ENCODE results near the gene EDC4.

EDC4 gene

DNA sequence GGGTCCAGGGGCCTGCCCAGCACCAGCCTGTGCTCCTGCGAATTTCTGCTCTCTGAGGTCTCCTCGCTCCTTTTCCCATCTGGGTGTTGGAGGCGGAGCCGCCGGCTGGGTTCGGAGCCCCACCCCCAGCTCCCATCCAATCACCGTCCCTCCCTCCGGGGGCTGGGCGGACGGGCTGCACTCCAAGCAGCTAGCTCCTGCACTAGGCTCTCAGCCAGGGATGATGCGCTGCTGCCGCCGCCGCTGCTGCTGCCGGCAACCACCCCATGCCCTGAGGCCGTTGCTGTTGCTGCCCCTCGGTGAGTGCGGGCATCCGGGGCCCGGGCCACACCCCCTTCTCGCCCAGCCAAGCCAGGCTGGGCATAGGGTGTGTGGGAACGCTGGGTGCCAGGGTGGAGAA, 11.8 kb downstream of the EDC4 start, which contains the start of gene NRN1L:
NRN1L (plus strand) TSS at position 202 of the 400 bp plus-strand sequence; CDS start at position 221, 19 bp downstream.
- Mint-ChIP-seq H3K27ac (ENCODE audit: low read depth) (no peak within 1 kb of the TSS), H3K27me3 (no peaks in the 10 kb centered on the region), H3K4me1 (peaks cover 9% of the 10 kb centered on the region), H3K36me3 (ENCODE audit: insufficient read depth) (peaks cover 15% of the 10 kb centered on the region), H3K4me3 (no peak within 1 kb of the TSS), H3K9me3 (no peaks in the 10 kb centered on the region)
- DNase-seq (ENCODE audit: low spot score in 2 of 2) (no peak), ATAC-seq (replicated peaks; ENCODE audit: extremely low read depth, poor library complexity, severe bottlenecking) (no peak)

GRCh38 chr16:67885545-67885944, 12.7 kb downstream of the EDC4 start:
- no peak for ATAC-seq (replicated peaks; ENCODE audit: extremely low read depth, poor library complexity, severe bottlenecking)
- H3K9me3 Mint-ChIP-seq: no peaks in the 10 kb centered on the region
- no peak overlapping the region for H3K27ac Mint-ChIP-seq (ENCODE audit: low read depth)
- no peak overlapping the region for H3K4me3 Mint-ChIP-seq
- peaks cover 11% of the 10 kb centered on the region for H3K36me3 Mint-ChIP-seq (ENCODE audit: insufficient read depth)
- no peak for DNase-seq (ENCODE audit: low spot score in 2 of 2)
- H3K27me3 Mint-ChIP-seq: no peaks in the 10 kb centered on the region
- peaks cover 9% of the 10 kb centered on the region for H3K4me1 Mint-ChIP-seq

GRCh38 chr16:67885976-67886375, 13.1 kb downstream of the EDC4 start:
- no peaks in the 10 kb centered on the region for H3K27me3 Mint-ChIP-seq

DNA sequence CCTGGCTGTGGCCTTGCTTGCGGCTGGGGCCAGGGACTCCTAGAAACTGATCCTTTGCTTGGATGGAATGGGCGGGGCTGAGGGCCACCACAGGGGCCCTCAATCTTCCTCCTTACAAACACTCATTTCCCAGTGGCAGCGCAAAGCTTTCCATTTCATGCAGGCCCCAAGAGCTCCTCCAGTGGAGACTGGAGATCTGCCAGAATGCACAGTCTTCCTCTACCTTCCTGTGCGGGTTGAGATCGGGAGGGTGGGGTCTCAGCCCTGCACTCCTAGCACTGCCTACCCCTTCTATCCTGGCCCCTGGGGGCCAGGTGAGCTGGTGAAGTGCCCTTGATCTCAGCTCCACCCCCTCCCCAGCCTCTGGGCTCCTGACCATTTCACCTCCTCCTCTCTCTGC, 13.5 kb downstream of the EDC4 start:
- Mint-ChIP-seq H3K4me3 (no peak overlapping the region), H3K36me3 (ENCODE audit: insufficient read depth) (peaks cover 8% of the 10 kb centered on the region), H3K27me3 (no peaks in the 10 kb centered on the region), H3K9me3 (no peaks in the 10 kb centered on the region), H3K4me1 (peaks cover 9% of the 10 kb centered on the region), H3K27ac (ENCODE audit: low read depth) (no peak overlapping the region)
- ATAC-seq (replicated peaks; ENCODE audit: extremely low read depth, poor library complexity, severe bottlenecking) (no peak), DNase-seq (ENCODE audit: low spot score in 2 of 2) (no peak)

More at GRCh38 chr16:67885976-67886375, 13.1 kb downstream of the EDC4 start:
- DNase-seq (ENCODE audit: low spot score in 2 of 2) (no peak), ATAC-seq (replicated peaks; ENCODE audit: extremely low read depth, poor library complexity, severe bottlenecking) (no peak)
- Mint-ChIP-seq H3K27ac (ENCODE audit: low read depth) (no peak overlapping the region), H3K4me3 (no peak overlapping the region), H3K36me3 (ENCODE audit: insufficient read depth) (peaks cover 8% of the 10 kb centered on the region), H3K4me1 (peaks cover 9% of the 10 kb centered on the region), H3K9me3 (no peaks in the 10 kb centered on the region)

GRCh38 chr16:67888331-67888730, 15.5 kb downstream of the EDC4 start:
- H3K36me3 Mint-ChIP-seq (ENCODE audit: insufficient read depth): peaks cover 7% of the 10 kb centered on the region
- no peak for ATAC-seq (replicated peaks; ENCODE audit: extremely low read depth, poor library complexity, severe bottlenecking)
- no peak for DNase-seq (ENCODE audit: low spot score in 2 of 2)
- no peak overlapping the region for H3K27ac Mint-ChIP-seq (ENCODE audit: low read depth)
- H3K27me3 Mint-ChIP-seq: no peaks in the 10 kb centered on the region
- peaks cover 11% of the 10 kb centered on the region for H3K4me1 Mint-ChIP-seq
- H3K9me3 Mint-ChIP-seq: no peaks in the 10 kb centered on the region
- no peak overlapping the region for H3K4me3 Mint-ChIP-seq

GRCh38 chr16:67892375-67892774, 19.5 kb downstream of the EDC4 start:
- H3K4me3 Mint-ChIP-seq: peak overlapping the region; percentile 93
- no peaks in the 10 kb centered on the region for H3K9me3 Mint-ChIP-seq
- no peak for ATAC-seq (replicated peaks; ENCODE audit: extremely low read depth, poor library complexity, severe bottlenecking)
- H3K36me3 Mint-ChIP-seq (ENCODE audit: insufficient read depth): peaks cover 13% of the 10 kb centered on the region
- no peaks in the 10 kb centered on the region for H3K27me3 Mint-ChIP-seq
- peak overlapping the region; percentile 95 for H3K27ac Mint-ChIP-seq (ENCODE audit: low read depth)
- peaks cover 25% of the 10 kb centered on the region for H3K4me1 Mint-ChIP-seq
- no peak for DNase-seq (ENCODE audit: low spot score in 2 of 2)

DNA sequence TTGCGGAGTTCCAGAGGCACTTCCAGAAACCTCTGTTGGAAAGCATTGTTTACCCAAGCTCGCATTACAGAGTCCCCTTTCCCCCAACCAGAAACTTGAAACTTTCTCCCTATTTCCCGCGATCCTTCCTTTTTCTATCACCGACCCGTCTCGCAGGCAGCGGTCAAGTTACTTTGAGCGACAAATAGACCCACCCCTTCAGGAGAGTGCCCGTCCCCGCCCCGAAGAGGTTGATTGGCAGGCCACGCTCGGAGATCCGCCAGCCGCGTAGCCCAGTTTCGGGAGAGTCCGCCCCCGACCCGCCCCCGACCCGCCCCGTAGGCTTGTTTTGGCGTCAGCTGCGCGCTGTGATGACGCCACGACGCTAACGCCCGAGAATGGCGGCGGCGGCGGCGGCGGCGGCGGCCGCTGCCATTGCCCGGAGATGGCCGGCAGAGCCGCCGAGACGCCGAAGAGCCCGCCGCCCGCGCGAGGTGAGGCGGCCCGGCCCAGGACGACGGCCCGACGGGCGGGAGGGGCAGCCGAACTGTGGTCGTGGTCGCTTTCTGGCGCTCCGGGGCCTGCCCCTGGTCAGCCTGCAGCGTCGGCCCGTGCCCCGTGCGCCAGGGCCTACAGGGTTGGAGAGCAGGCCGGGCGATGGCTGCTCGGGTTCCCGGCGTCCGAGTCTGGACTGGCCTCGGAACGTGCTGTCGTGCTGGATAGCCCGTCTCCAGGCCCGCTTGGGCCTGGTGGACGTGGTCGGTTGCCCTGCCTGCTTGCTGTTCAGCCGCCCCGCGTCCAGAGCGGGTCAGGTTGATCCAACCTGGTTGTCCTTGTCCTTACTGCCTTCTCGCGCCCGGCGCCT, 20.3 kb downstream of the EDC4 start, which contains the start of gene PSKH1:
PSKH1 (plus strand) TSS at position 356 of the 844 bp plus-strand sequence. CDS start 15,496 bp downstream, outside the sequence.
- ATAC-seq (replicated peaks; ENCODE audit: extremely low read depth, poor library complexity, severe bottlenecking) (peak; percentile 99), DNase-seq (ENCODE audit: low spot score in 2 of 2) (peak; percentile 79 to 83)
- Mint-ChIP-seq H3K9me3 (no peaks in the 10 kb centered on the region), H3K27ac (ENCODE audit: low read depth) (peak within 1 kb of the TSS; percentile 95), H3K36me3 (ENCODE audit: insufficient read depth) (peaks cover 13% of the 10 kb centered on the region), H3K27me3 (no peaks in the 10 kb centered on the region), H3K4me3 (peak within 1 kb of the TSS; percentile 93), H3K4me1 (peaks cover 27% of the 10 kb centered on the region)

DNA sequence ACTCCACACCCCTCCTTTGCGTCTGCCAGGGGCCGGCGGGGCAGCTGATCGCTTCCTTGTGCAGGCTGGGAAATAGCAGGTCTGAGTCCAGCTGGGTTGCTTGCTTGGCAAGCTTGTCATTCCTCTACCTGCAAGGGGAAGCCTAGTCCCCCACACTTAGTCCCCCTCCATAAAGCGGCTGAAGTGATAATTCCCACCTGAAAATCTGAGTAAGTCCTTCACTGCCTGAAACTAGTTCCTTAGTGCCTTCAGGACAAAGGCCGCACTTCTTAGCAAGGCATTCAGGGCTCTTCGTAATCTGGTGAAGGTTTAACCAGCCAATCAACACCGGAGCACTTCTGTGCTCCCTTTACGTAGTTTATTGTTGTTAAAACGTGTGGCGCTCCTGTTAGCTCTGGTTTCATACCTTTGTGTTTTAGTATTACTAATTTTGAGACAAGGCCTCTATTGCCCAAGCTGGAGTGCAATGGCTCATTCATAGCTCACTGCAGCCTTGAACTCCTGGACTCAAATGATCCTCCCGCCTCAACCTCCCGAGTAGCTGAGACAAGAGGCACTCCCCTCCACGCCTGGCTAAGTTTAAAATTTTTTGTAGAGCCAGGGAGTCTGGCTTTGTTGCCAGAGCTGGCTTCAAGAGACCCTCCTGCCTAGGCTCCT, 21.0 kb downstream of the EDC4 start:
- peak overlapping the region; percentile 93 for H3K4me3 Mint-ChIP-seq
- ATAC-seq (replicated peaks; ENCODE audit: extremely low read depth, poor library complexity, severe bottlenecking): peak; percentile 4
- peak overlapping the region; percentile 95 for H3K27ac Mint-ChIP-seq (ENCODE audit: low read depth)
- H3K36me3 Mint-ChIP-seq (ENCODE audit: insufficient read depth): peaks cover 14% of the 10 kb centered on the region
- DNase-seq (ENCODE audit: low spot score in 2 of 2): no peak
- H3K27me3 Mint-ChIP-seq: no peaks in the 10 kb centered on the region
- H3K4me1 Mint-ChIP-seq: peaks cover 27% of the 10 kb centered on the region
- H3K9me3 Mint-ChIP-seq: no peaks in the 10 kb centered on the region

DNA sequence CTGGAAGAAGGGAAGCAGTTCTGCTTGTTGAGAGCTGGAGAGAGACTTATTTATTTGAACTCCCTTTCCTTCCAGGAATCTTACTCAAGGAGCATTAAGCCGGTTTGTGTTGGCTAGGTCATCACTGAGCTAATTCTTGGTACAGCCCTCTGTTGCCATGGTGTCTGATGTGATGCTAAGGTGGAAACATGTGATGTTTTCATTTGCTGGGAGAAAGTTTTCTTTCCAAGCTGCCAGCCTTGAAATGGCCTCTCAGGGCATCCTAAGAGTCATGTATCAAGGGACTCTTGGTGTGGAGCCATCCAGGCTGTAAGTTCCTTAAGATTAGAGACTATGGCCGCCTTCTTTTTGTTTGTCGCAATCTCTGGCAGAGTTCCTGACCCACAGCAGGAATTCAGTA, 24.4 kb downstream of the EDC4 start:
- DNase-seq (ENCODE audit: low spot score in 2 of 2) (no peak), ATAC-seq (replicated peaks; ENCODE audit: extremely low read depth, poor library complexity, severe bottlenecking) (no peak)
- H3K4me1 Mint-ChIP-seq: peaks cover 40% of the 10 kb centered on the region
- H3K27ac Mint-ChIP-seq (ENCODE audit: low read depth): peak overlapping the region; percentile 44
- peaks cover 15% of the 10 kb centered on the region for H3K36me3 Mint-ChIP-seq (ENCODE audit: insufficient read depth)
- no peak overlapping the region for H3K4me3 Mint-ChIP-seq
- H3K27me3 Mint-ChIP-seq: no peaks in the 10 kb centered on the region
- no peaks in the 10 kb centered on the region for H3K9me3 Mint-ChIP-seq

DNA sequence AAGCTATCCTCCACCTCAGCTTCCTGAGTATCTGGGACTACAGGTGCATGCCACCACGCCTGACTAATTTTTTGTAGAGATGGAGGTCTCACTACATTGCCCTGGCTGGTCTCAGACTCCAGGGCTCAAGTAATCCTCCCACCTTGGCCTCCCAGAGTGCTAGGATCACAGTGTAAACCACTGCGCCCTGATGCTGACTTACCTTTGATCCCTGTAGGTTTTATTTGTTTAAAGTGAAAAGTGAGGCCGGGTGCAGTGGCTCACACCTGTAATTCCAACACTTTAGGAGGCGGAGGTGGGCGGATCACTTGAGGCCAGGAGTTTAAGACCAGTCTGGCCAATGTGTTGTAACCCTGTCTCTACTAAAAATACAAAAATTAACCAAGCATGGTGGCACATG, 28.9 kb downstream of the EDC4 start:
- no peak for ATAC-seq (replicated peaks; ENCODE audit: extremely low read depth, poor library complexity, severe bottlenecking)
- Mint-ChIP-seq H3K36me3 (ENCODE audit: insufficient read depth) (peaks cover 16% of the 10 kb centered on the region), H3K27ac (ENCODE audit: low read depth) (no peak overlapping the region), H3K4me1 (peaks cover 33% of the 10 kb centered on the region), H3K9me3 (no peaks in the 10 kb centered on the region), H3K27me3 (no peaks in the 10 kb centered on the region), H3K4me3 (no peak overlapping the region)
- no peak for DNase-seq (ENCODE audit: low spot score in 2 of 2)

DNA sequence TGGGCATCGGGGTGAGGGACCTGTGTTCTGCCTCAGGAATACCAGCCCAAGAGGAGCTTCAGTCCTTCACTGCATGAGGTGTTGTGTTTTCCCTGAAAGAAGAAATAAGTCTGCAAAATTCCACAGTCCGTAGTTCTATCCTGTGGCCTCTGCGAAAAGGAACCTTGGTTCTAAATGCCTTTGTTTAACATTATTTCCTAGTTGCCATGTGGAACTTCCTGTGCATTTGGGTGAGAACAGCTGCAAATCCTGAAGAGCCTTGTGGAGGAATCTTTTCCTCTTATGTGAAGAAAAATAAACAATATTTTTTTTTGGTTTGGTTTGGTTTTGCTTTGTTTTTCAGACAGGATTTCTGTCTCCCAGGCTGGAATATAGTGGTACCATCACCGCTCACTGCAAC, 30.0 kb downstream of the EDC4 start:
- Mint-ChIP-seq H3K4me1 (peaks cover 29% of the 10 kb centered on the region), H3K27me3 (no peaks in the 10 kb centered on the region), H3K9me3 (no peaks in the 10 kb centered on the region), H3K36me3 (ENCODE audit: insufficient read depth) (peaks cover 16% of the 10 kb centered on the region), H3K4me3 (no peak overlapping the region), H3K27ac (ENCODE audit: low read depth) (no peak overlapping the region)
- DNase-seq (ENCODE audit: low spot score in 2 of 2) (no peak), ATAC-seq (replicated peaks; ENCODE audit: extremely low read depth, poor library complexity, severe bottlenecking) (no peak)

GRCh38 chr16:67907397-67908180, 34.7 kb downstream of the EDC4 start:
- Mint-ChIP-seq H3K4me3 (no peak overlapping the region), H3K27ac (ENCODE audit: low read depth) (peak overlapping the region; percentile 20), H3K9me3 (no peaks in the 10 kb centered on the region), H3K36me3 (ENCODE audit: insufficient read depth) (peaks cover 11% of the 10 kb centered on the region), H3K4me1 (peaks cover 23% of the 10 kb centered on the region), H3K27me3 (no peaks in the 10 kb centered on the region)
- DNase-seq (ENCODE audit: low spot score in 2 of 2) (no peak), ATAC-seq (replicated peaks; ENCODE audit: extremely low read depth, poor library complexity, severe bottlenecking) (no peak)
